ENCODE data around the gene TCF19. TPM values are rescaled to one million over a fixed set of nuclear protein-coding genes. Genes with fewer than 3 reads are reported as not detected.

Gene TCF19
- total and polyA plus RNA-seq, 2 donors (not counting 1 experiment from before 2014, with no cell fraction given): 7.2 to 8.4 TPM

GRCh38 chr6:31112478-31112877 is 45.9 kb upstream of the TCF19 start, which contains the start of gene C6orf15:
TSS of gene C6orf15 (minus strand) at chr6:31112575. CDS start at chr6:31112555, 20 bp downstream.
- H3K4me2 ChIP-seq (ENCODE audit: extremely low read depth, insufficient read depth, low read length): no peak within 1 kb of the TSS
- DNase-seq (ENCODE audit: low read depth in 2 of 2): no peak

DNA sequence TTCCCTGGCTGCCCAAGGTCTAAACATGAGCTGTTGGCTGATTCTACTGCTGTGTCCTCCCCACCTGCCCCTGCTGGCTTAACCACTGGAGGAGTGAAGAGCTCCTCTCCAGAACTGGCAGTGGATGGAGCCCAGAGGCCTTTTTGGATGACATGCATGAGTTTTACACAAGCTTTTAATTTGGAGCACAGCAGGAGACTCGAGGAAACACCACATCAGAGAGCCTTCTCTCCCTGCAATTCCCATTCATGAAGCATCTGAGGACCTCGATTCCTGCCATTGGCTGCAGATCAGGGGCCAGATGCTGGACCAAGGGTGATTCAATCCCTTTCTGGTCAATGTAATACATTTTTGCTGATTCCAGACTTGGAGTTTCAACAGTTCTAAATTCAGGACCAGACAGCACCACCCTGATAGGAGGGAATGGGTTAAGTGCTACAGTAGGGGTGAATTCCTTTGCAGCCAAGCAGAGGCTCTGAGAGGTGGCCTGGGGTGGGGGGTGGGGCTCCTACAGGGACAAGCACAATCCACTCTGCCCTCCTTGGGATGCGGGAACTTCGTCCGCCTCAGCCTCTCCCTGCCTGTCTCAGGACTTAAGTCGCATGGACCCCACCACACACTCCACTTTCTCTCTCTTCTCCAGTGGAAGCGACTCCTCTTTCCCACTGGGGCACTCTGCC is 44.4 kb upstream of the TCF19 start:
- Histone ChIP-seq H3K4me3 (replicated peaks in 1 of 4; ENCODE audit: control extremely low read depth in 1 of 4, insufficient read depth in 1 of 4, low read depth in 3 of 4, low read length in 4 of 4) (no peak overlapping the region), H3K27me3 (ENCODE audit: control insufficient read depth, insufficient read depth, low read length) (peaks cover 13% of the 10 kb centered on the region), H3K9ac (ENCODE audit: insufficient read depth, low read length) (no peak overlapping the region), H4K20me1 (ENCODE audit: control insufficient read depth, extremely low read depth, insufficient read depth, low read length) (no peaks in the 10 kb centered on the region), H3K36me3 (ENCODE audit: control insufficient read depth, insufficient read depth, low read length) (no peaks in the 10 kb centered on the region), H3K4me2 (ENCODE audit: extremely low read depth, insufficient read depth, low read length) (no peak overlapping the region), H3K9me3 (ENCODE audit: control insufficient read depth, insufficient read depth, low read depth, low read length) (no peaks in the 10 kb centered on the region), H3K79me2 (ENCODE audit: control insufficient read depth, insufficient read depth, low read length) (no peaks in the 10 kb centered on the region), H2AFZ (ENCODE audit: low read length) (peak overlapping the region; percentile 53), H3K4me1 (ENCODE audit: control insufficient read depth, extremely low read depth, insufficient read depth, low read length) (peaks cover 19% of the 10 kb centered on the region), H3K27ac (ENCODE audit: insufficient read depth, low read length) (peak overlapping the region; percentile 31)
- TF ChIP-seq CTCF (conservative IDR thresholded peaks at IDR 0.05 in 1 of 2, IDR thresholded peaks at IDR 0.05 in 1 of 2; ENCODE audit: low read depth in 1 of 2, low read length in 2 of 2): no peak
- no peak for TF ChIP-seq EZH2 (IDR thresholded peaks at IDR 0.05; ENCODE audit: low read length, missing control alignments)
- peak; percentile 61 to 62 for DNase-seq (ENCODE audit: low read depth in 2 of 2)

More at GRCh38 chr6:31112478-31112877, 45.9 kb upstream of the TCF19 start, which contains the start of gene C6orf15:
- Histone ChIP-seq H3K79me2 (ENCODE audit: control insufficient read depth, insufficient read depth, low read length) (no peaks in the 10 kb centered on the region), H4K20me1 (ENCODE audit: control insufficient read depth, extremely low read depth, insufficient read depth, low read length) (no peaks in the 10 kb centered on the region), H3K9me3 (ENCODE audit: control insufficient read depth, insufficient read depth, low read depth, low read length) (no peaks in the 10 kb centered on the region), H3K9ac (ENCODE audit: insufficient read depth, low read length) (no peak within 1 kb of the TSS), H2AFZ (ENCODE audit: low read length) (no peak within 1 kb of the TSS), H3K4me3 (replicated peaks in 1 of 4; ENCODE audit: control extremely low read depth in 1 of 4, insufficient read depth in 1 of 4, low read depth in 3 of 4, low read length in 4 of 4) (no peak within 1 kb of the TSS), H3K27me3 (ENCODE audit: control insufficient read depth, insufficient read depth, low read length) (peaks cover 19% of the 10 kb centered on the region), H3K36me3 (ENCODE audit: control insufficient read depth, insufficient read depth, low read length) (no peaks in the 10 kb centered on the region), H3K4me1 (ENCODE audit: control insufficient read depth, extremely low read depth, insufficient read depth, low read length) (peaks cover 19% of the 10 kb centered on the region), H3K27ac (ENCODE audit: insufficient read depth, low read length) (no peak within 1 kb of the TSS)
- TF ChIP-seq EZH2 (IDR thresholded peaks at IDR 0.05; ENCODE audit: low read length, missing control alignments): no peak
- TF ChIP-seq CTCF (conservative IDR thresholded peaks at IDR 0.05 in 1 of 2, IDR thresholded peaks at IDR 0.05 in 1 of 2; ENCODE audit: low read depth in 1 of 2, low read length in 2 of 2): no peak

DNA sequence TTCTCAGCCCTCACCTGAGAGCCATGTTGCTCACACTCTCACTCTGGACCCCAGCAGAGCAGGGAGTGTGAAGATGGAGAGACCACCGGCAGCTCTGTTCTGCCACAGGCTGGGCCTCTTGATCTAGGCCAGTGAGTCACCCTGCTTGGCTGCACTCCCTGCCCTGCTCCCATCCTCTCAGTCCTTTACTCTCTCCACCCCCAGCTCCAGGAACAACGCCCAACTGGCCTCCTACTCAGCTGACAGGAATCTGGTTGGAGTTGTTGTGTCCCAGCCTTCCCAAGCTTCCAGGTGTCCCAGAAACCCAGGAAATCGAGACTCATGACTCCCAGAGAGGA is 43.9 kb upstream of the TCF19 start, which contains the start of gene PSORS1C1:
PSORS1C1 (plus strand) TSS at position 260 of the 338 bp plus-strand sequence. CDS start 14,833 bp downstream, outside the sequence.
- no peaks in the 10 kb centered on the region for H3K36me3 ChIP-seq (ENCODE audit: control insufficient read depth, insufficient read depth, low read length)
- TF ChIP-seq CTCF (conservative IDR thresholded peaks at IDR 0.05 in 1 of 2, IDR thresholded peaks at IDR 0.05 in 1 of 2; ENCODE audit: low read depth in 1 of 2, low read length in 2 of 2): no peak
- TF ChIP-seq EZH2 (IDR thresholded peaks at IDR 0.05; ENCODE audit: low read length, missing control alignments): no peak
- H3K4me3 ChIP-seq (replicated peaks in 1 of 4; ENCODE audit: control extremely low read depth in 1 of 4, insufficient read depth in 1 of 4, low read depth in 3 of 4, low read length in 4 of 4): peak within 1 kb of the TSS in 2 of 4 experiments; percentile 26 to 31
- no peak within 1 kb of the TSS for H3K9ac ChIP-seq (ENCODE audit: insufficient read depth, low read length)
- peaks cover 13% of the 10 kb centered on the region for H3K27me3 ChIP-seq (ENCODE audit: control insufficient read depth, insufficient read depth, low read length)
- H3K79me2 ChIP-seq (ENCODE audit: control insufficient read depth, insufficient read depth, low read length): no peaks in the 10 kb centered on the region
- peak within 1 kb of the TSS; percentile 31 for H3K27ac ChIP-seq (ENCODE audit: insufficient read depth, low read length)
- H3K9me3 ChIP-seq (ENCODE audit: control insufficient read depth, insufficient read depth, low read depth, low read length): no peaks in the 10 kb centered on the region
- H3K4me1 ChIP-seq (ENCODE audit: control insufficient read depth, extremely low read depth, insufficient read depth, low read length): peaks cover 19% of the 10 kb centered on the region
- H4K20me1 ChIP-seq (ENCODE audit: control insufficient read depth, extremely low read depth, insufficient read depth, low read length): no peaks in the 10 kb centered on the region
- H2AFZ ChIP-seq (ENCODE audit: low read length): peak within 1 kb of the TSS; percentile 53
- H3K4me2 ChIP-seq (ENCODE audit: extremely low read depth, insufficient read depth, low read length): peak within 1 kb of the TSS; percentile 51
- peak; percentile 93 to 97 for DNase-seq (ENCODE audit: low read depth in 2 of 2)

All from fibroblast of lung (primary cell).